ENCODE data around the gene ATP2B1.

DNA sequence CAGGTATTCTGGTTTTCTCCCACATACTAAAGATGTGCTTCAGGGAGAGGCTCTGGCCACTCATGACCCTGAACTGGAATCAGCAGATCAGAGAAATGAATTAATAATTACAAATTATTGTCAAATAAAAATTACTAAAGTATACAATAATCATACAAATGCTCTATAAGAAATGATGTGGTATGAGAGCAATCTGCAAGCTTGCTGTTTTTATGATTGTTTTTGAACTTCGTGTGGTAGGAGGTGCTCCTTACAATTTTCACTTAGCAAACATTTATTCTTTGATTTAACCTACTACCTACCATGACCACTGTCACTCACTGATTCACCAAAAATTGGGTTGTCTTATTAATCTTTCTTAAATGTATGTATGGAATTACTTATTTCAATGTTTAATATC lies 16.2 kb downstream of the ATP2B1 start:
- TF ChIP-seq, protein P1, sequence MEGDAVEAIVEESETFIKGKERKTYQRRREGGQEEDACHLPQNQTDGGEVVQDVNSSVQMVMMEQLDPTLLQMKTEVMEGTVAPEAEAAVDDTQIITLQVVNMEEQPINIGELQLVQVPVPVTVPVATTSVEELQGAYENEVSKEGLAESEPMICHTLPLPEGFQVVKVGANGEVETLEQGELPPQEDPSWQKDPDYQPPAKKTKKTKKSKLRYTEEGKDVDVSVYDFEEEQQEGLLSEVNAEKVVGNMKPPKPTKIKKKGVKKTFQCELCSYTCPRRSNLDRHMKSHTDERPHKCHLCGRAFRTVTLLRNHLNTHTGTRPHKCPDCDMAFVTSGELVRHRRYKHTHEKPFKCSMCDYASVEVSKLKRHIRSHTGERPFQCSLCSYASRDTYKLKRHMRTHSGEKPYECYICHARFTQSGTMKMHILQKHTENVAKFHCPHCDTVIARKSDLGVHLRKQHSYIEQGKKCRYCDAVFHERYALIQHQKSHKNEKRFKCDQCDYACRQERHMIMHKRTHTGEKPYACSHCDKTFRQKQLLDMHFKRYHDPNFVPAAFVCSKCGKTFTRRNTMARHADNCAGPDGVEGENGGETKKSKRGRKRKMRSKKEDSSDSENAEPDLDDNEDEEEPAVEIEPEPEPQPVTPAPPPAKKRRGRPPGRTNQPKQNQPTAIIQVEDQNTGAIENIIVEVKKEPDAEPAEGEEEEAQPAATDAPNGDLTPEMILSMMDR (IDR thresholded peaks at IDR 0.05): no peak
- TF ChIP-seq EP300 (IDR thresholded peaks at IDR 0.05): no peak
- no peak for TF ChIP-seq POLR2A (IDR thresholded peaks at IDR 0.05)
